Right atrium auricular region (tissue), 2 donors: ENCODE data around the gene PRR5. TPM values are rescaled to one million over a fixed set of nuclear protein-coding genes. Genes with fewer than 3 reads are reported as not detected.
"Not testable (repeated sequence)": the region's sequence is repeated elsewhere in the genome, so short reads cannot be mapped to it uniquely, and the experiment has no call there.

Experiments
- DNase-seq: peaks from one replicate; pipeline ENCODE4 v3.0.0-alpha.2; 2019; ENCODE audit warnings: low spot score
- H3K27ac ChIP-seq, 2 donors: fragments of 200-600 bp; sonication (generic); 1 replicate in 1 of 2; 2 replicates in 1 of 2; pipeline ENCODE4 v1.5.1; 2016 to 2019
- H3K27me3 ChIP-seq, 2 donors: fragments of 200-600 bp; sonication (generic); one replicate each; pipeline versions ENCODE4 v1.5.1 to v1.6.0; 2017 to 2019
- H3K36me3 ChIP-seq: fragments of 200-600 bp; sonication (generic); one replicate; pipeline ENCODE4 v1.5.1; 2016
- H3K4me1 ChIP-seq, 2 donors: fragments of 200-600 bp; sonication (generic); one replicate each; pipeline versions ENCODE4 v1.5.1 to v1.6.0; 2017 to 2019
- H3K4me3 ChIP-seq, 2 donors: fragments of 200-600 bp; sonication (generic); 1 replicate in 1 of 2; 2 replicates in 1 of 2; pipeline ENCODE4 v1.5.1; 2017 to 2019; ENCODE audit warnings: mild to moderate bottlenecking in 1 of 2, moderate library complexity in 1 of 2
- H3K9me3 ChIP-seq, 2 donors: fragments of 200-600 bp; sonication (generic); one replicate each; pipeline ENCODE4 v1.5.1; 2019
- CTCF ChIP-seq, 2 donors: fragments of 200-600 bp; sonication (generic); IDR thresholded peaks; one replicate each; pipeline ENCODE4 v1.5.1; 2019; ENCODE audit warnings: antibody characterized with exemption in 2 of 2
- total RNA-seq, 2 donors: library from RNA; depleted of rRNA; stranded (reverse); fragments of >200 nt; gene quantifications; one replicate each; pipeline ENCODE4 v1.1.0, GENCODE V29; 2016

The PRR5 gene
- total RNA-seq, 2 donors from 2014 or later, result 10.5 to 12.1 TPM

- DNase-seq, result no peak
- no peak for TF ChIP-seq CTCF (IDR thresholded peaks at IDR 0.05)
These were observed 35.7 kb downstream of the PRR5 start for GRCh38 chr22:44737406-44738346.

GRCh38 chr22:44738347-44738715 lies 36.3 kb downstream of the PRR5 start:
- H3K36me3 ChIP-seq, result no peaks in the 10 kb centered on the region
- no peak for TF ChIP-seq CTCF (IDR thresholded peaks at IDR 0.05)
- H3K9me3 ChIP-seq, result no peaks in the 10 kb centered on the region
- DNase-seq, result no peak
- no peak overlapping the region for H3K4me3 ChIP-seq
- no peaks in the 10 kb centered on the region for H3K27me3 ChIP-seq
- H3K4me1 ChIP-seq, result peaks cover 0 to 9% of the 10 kb centered on the region in 2 donors
- no peak overlapping the region for H3K27ac ChIP-seq

More at GRCh38 chr22:44737406-44738346, 35.7 kb downstream of the PRR5 start:
- Histone ChIP-seq H3K27me3 (no peaks in the 10 kb centered on the region), H3K4me3 (no peak overlapping the region), H3K4me1 (peaks cover 0 to 9% of the 10 kb centered on the region in 2 donors), H3K27ac (no peak overlapping the region), H3K36me3 (no peaks in the 10 kb centered on the region), H3K9me3 (no peaks in the 10 kb centered on the region)

- Histone ChIP-seq H3K27me3 (no peaks in the 10 kb centered on the region), H3K9me3 (no peaks in the 10 kb centered on the region), H3K4me3 (no peak overlapping the region), H3K4me1 (peaks cover 0 to 9% of the 10 kb centered on the region in 2 donors), H3K36me3 (no peaks in the 10 kb centered on the region), H3K27ac (no peak overlapping the region)
- no peak for DNase-seq
- no peak for TF ChIP-seq CTCF (IDR thresholded peaks at IDR 0.05)
These were observed 37.0 kb downstream of the PRR5 start for GRCh38 chr22:44739024-44739423.

- H3K27ac ChIP-seq, DNase-seq: not testable (repeated sequence)
These were observed 37.7 kb downstream of the PRR5 start for GRCh38 chr22:44739666-44740065.

GRCh38 chr22:44740307-44740706 lies 38.3 kb downstream of the PRR5 start:
- H3K9me3 ChIP-seq, result no peaks in the 10 kb centered on the region
- H3K27ac ChIP-seq, result no peak overlapping the region
- H3K4me1 ChIP-seq, result peaks cover 0 to 9% of the 10 kb centered on the region in 2 donors
- no peaks in the 10 kb centered on the region for H3K36me3 ChIP-seq
- no peak overlapping the region for H3K4me3 ChIP-seq
- no peaks in the 10 kb centered on the region for H3K27me3 ChIP-seq
- DNase-seq, result no peak
- no peak for TF ChIP-seq CTCF (IDR thresholded peaks at IDR 0.05)

More at GRCh38 chr22:44739666-44740065, 37.7 kb downstream of the PRR5 start:
- H3K27me3 ChIP-seq, H3K36me3 ChIP-seq, H3K9me3 ChIP-seq, H3K4me3 ChIP-seq, H3K4me1 ChIP-seq: not testable (repeated sequence)

GRCh38 chr22:44741929-44742328 lies 39.9 kb downstream of the PRR5 start:
- DNase-seq, result no peak

More at GRCh38 chr22:44741929-44742328, 39.9 kb downstream of the PRR5 start:
- Histone ChIP-seq H3K27me3 (no peaks in the 10 kb centered on the region), H3K36me3 (no peaks in the 10 kb centered on the region), H3K9me3 (no peaks in the 10 kb centered on the region), H3K4me3 (no peak overlapping the region), H3K4me1 (peaks cover 0 to 4% of the 10 kb centered on the region in 2 donors), H3K27ac (no peak overlapping the region)
- no peak for TF ChIP-seq CTCF (IDR thresholded peaks at IDR 0.05)
